PFSK-1 (cell line): ENCODE measurements around the gene KRTAP4-2.

Source experiments
- FOXP2 ChIP-seq: optimal IDR thresholded peaks from 2 replicates; pipeline ENCODE3; 2011; ENCODE audit warnings: borderline replicate concordance, control low read depth, inconsistent platforms; ENCODE audit not compliant: insufficient read depth; ENCODE audit errors: extremely low read length, extremely low read depth
- POLR2AphosphoS5 ChIP-seq: IDR thresholded peaks from 2 replicates; pipeline ENCODE4 v1.6.1; 2012; ENCODE audit warnings: low read depth, mild to moderate bottlenecking, control low read depth, low read length, moderate library complexity
- REST ChIP-seq, 2 experiments: IDR thresholded peaks; 2 replicates each; pipeline versions ENCODE4 v1.6.1 to v1.8.0; 2011 to 2012; ENCODE audit warnings: low read depth in 2 of 2, low read length in 2 of 2, control low read depth in 1 of 2, inconsistent platforms in 1 of 2, mild to moderate bottlenecking in 1 of 2, moderate library complexity in 1 of 2; ENCODE audit not compliant: insufficient read depth in 1 of 2
- SIN3A ChIP-seq: IDR thresholded peaks from 2 replicates; pipeline ENCODE4 v1.6.1; 2012; ENCODE audit warnings: mild to moderate bottlenecking, low read length, moderate library complexity, borderline replicate concordance; ENCODE audit not compliant: insufficient read depth
- TAF1 ChIP-seq: IDR thresholded peaks from 2 replicates; pipeline ENCODE4 v1.6.1; 2012; ENCODE audit warnings: low read length, control low read depth, borderline replicate concordance; ENCODE audit not compliant: insufficient read depth

KRTAP4-2 gene

GRCh38 chr17:41167561-41167960, 10.5 kb downstream of the KRTAP4-2 start:
- no peak for TF ChIP-seq POLR2AphosphoS5
- no peak for TF ChIP-seq SIN3A
- TF ChIP-seq REST (IDR thresholded peaks at IDR 0.05; ENCODE audit: insufficient read depth in 1 of 2, low read depth in 2 of 2, low read length in 2 of 2), result no peak
- no peak for TF ChIP-seq TAF1
- no peak for TF ChIP-seq FOXP2

- TF ChIP-seq POLR2AphosphoS5, result no peak
- TF ChIP-seq REST (IDR thresholded peaks at IDR 0.05; ENCODE audit: insufficient read depth in 1 of 2, low read depth in 2 of 2, low read length in 2 of 2), result no peak
- no peak for TF ChIP-seq FOXP2
- TF ChIP-seq SIN3A, result no peak
Observed at GRCh38 chr17:41163828-41164227, 14.2 kb downstream of the KRTAP4-2 start.

- no peak for TF ChIP-seq POLR2AphosphoS5
- no peak for TF ChIP-seq SIN3A
- TF ChIP-seq TAF1, result no peak
Observed at GRCh38 chr17:41160648-41161047, 17.4 kb downstream of the KRTAP4-2 start, which contains the start of gene KRTAP4-4. TSS of gene KRTAP4-4 (minus strand) at chr17:41160748. CDS start at chr17:41160691, 57 bp downstream.

- no peak for TF ChIP-seq REST (IDR thresholded peaks at IDR 0.05; ENCODE audit: insufficient read depth in 1 of 2, low read depth in 2 of 2, low read length in 2 of 2)
- TF ChIP-seq SIN3A, result no peak
- no peak for TF ChIP-seq FOXP2
- TF ChIP-seq POLR2AphosphoS5, result no peak
- no peak for TF ChIP-seq TAF1
Observed at GRCh38 chr17:41153856-41154255, 24.2 kb downstream of the KRTAP4-2 start.

- TF ChIP-seq POLR2AphosphoS5, result no peak
- TF ChIP-seq REST (IDR thresholded peaks at IDR 0.05; ENCODE audit: insufficient read depth in 1 of 2, low read depth in 2 of 2, low read length in 2 of 2), result no peak
- TF ChIP-seq TAF1, result no peak
- TF ChIP-seq SIN3A, result no peak
- TF ChIP-seq FOXP2, result no peak
Observed at GRCh38 chr17:41151525-41151924, 26.5 kb downstream of the KRTAP4-2 start.

GRCh38 chr17:41150026-41150425, 28.0 kb downstream of the KRTAP4-2 start:
- TF ChIP-seq TAF1, result no peak
